ENCODE data around the gene FBXL17.

DNA sequence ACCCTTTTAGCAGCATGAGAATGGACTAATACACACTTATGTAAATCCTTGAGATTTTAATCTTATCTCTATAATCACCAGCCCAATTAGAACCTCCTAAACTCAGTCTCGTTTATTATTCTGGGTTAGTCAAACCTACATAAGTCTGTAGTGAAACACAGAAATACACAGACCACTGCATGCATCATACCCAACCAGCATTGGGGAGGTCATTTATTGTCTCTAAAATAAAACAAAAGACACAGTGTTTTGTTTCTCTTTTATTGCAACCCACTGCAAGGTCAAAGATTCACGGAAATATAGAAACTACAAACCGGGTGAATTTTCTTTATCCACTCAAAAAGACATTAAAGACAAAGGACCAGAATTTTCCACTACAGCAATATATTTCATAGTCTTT is 523.1 kb downstream of the FBXL17 start:
- no peak for TF ChIP-seq EZH2 (IDR thresholded peaks at IDR 0.05; ENCODE audit: insufficient read depth, low read length)
- TF ChIP-seq, protein P1, sequence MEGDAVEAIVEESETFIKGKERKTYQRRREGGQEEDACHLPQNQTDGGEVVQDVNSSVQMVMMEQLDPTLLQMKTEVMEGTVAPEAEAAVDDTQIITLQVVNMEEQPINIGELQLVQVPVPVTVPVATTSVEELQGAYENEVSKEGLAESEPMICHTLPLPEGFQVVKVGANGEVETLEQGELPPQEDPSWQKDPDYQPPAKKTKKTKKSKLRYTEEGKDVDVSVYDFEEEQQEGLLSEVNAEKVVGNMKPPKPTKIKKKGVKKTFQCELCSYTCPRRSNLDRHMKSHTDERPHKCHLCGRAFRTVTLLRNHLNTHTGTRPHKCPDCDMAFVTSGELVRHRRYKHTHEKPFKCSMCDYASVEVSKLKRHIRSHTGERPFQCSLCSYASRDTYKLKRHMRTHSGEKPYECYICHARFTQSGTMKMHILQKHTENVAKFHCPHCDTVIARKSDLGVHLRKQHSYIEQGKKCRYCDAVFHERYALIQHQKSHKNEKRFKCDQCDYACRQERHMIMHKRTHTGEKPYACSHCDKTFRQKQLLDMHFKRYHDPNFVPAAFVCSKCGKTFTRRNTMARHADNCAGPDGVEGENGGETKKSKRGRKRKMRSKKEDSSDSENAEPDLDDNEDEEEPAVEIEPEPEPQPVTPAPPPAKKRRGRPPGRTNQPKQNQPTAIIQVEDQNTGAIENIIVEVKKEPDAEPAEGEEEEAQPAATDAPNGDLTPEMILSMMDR (IDR thresholded peaks at IDR 0.05; ENCODE audit: insufficient read depth, low read depth, low read length) = no peak
